ENCODE data around the gene RHD. TPM values are rescaled to one million over a fixed set of nuclear protein-coding genes. Genes with fewer than 3 reads are reported as not detected.
"Not testable (repeated sequence)": the region's sequence is repeated elsewhere in the genome, so short reads cannot be mapped to it uniquely, and the experiment has no call there.

Gene RHD
- total and polyA plus RNA-seq, 5 experiments from 2014 or later = 0.11 to 0.12 TPM; not detected in 3

DNA sequence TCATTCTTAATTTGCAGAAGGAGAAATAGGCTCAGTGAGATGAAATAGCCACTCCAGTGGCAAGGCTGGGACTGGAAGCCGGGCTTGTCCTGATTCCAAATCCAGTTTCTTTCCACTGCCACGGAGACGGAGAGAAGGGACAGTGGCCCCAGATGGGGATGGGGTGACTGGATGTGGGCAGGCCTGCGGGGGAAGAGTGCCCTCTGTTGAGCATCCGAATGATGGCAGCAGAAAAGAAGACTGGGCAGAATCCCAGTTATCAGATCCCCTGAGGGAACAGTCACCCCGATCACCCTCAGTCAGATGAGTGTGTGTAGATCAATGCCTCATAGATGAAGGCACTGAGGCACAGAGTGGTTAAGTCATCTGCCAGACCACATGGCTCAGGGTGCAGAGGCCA is 17.7 kb downstream of the RHD start:
- peak; percentile 63 to 76 for ATAC-seq
- peak in 3 of 10 donors; percentile 5 to 12 (median 10) for DNase-seq
- H3K4me3 Mint-ChIP-seq, POLR2A ChIA-PET, H3K36me3 Mint-ChIP-seq, H3K4me1 Mint-ChIP-seq, H3K27me3 Mint-ChIP-seq, H3K9me3 Mint-ChIP-seq, H3K27ac Mint-ChIP-seq: not testable (repeated sequence)

DNA sequence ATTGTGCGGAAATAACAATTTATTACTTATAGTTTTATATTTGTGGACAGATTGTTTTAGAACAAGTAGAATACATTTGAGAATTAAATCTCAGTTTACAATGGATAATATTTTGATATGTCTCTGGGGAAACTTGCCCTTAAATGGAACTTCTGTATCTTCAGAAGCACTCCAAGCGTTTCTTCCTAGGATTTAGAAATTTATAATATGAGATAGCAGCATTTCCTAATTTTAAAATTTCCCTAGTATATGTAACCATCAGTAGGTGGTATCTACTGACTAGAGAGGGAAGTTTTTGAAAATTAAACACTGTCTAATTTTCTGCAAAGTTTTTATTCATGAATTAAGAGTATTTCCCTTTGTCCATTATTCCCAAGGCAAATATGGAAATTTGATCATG is 21.1 kb downstream of the RHD start:
- H3K27me3 Mint-ChIP-seq, DNase-seq: not testable (repeated sequence)

DNA sequence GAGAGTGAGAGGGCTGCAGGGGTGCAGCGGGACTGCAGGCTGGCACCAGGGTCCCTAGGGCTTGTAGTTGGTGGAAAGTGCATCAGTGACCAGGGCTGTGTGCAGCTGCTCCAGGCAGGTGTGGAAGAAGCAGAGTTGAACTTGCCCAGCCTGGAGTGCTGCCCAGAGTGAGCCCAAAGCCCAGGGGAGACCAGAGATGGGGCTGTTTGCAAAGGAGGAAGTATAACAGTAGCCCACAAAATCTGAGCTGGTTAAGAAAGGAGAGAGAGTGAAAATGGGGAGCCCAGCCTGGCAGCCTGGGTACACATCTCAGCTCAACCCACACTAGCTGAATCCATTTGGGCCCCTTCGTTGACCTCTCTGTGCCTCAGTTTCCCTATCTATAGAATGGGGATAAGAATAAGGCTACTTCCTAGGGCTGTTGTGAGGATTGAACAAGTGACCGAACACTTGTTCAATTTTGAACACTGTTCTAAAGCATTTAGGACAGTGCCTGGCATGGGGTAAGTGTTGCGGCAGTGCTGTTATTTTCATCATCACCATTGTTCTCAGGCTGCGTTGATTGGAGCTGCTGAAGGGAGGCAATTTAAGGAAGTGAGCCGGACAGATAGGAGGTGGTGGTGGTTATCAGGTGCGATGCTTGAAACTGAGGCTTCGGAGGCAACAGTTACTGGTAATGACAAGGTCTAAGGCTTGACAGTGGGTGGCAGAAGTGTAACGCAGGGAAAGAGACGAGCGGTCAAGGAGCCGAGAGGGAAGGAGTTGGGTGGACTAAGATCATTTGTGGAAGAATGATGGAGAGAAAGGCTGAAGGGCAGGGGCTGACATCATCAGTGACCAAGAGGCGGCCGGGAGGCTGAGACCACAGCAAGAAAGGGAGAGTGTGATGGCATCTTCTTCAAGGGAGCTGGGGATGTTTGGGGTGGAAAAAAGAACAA is 22.8 kb downstream of the RHD start:
- H3K4me1 Mint-ChIP-seq, H3K27ac Mint-ChIP-seq, ATAC-seq, DNase-seq, H3K4me3 Mint-ChIP-seq, H3K9me3 Mint-ChIP-seq, H3K36me3 Mint-ChIP-seq, POLR2A ChIA-PET, H3K27me3 Mint-ChIP-seq: not testable (repeated sequence)

More for the DNA sequence above, 21.1 kb downstream of the RHD start:
- H3K36me3 Mint-ChIP-seq, H3K27ac Mint-ChIP-seq, H3K4me1 Mint-ChIP-seq, ATAC-seq, POLR2A ChIA-PET, H3K9me3 Mint-ChIP-seq, H3K4me3 Mint-ChIP-seq: not testable (repeated sequence)

DNA sequence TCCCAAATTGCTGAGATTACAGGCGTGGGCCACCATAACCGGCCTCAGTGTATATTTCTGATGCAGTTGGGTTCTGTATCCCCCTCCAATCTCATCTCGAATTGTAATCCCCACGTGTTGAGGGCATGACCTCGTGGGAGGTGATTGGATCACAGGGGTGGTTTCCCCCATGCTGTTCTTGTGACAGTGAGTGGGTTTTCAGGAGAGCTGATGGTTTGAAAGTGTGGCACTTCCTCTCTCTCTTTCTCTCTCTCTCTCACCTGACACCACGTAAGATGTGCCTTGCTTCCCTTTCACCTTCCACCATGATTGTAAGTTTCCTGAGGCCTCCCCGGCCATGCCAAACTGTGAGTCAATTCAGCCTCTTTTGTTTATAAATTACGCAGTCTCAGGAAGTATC is 24.2 kb downstream of the RHD start:
- H3K27me3 Mint-ChIP-seq, DNase-seq, H3K4me1 Mint-ChIP-seq, H3K4me3 Mint-ChIP-seq, H3K36me3 Mint-ChIP-seq, H3K9me3 Mint-ChIP-seq, ATAC-seq, POLR2A ChIA-PET, H3K27ac Mint-ChIP-seq: not testable (repeated sequence)

DNA sequence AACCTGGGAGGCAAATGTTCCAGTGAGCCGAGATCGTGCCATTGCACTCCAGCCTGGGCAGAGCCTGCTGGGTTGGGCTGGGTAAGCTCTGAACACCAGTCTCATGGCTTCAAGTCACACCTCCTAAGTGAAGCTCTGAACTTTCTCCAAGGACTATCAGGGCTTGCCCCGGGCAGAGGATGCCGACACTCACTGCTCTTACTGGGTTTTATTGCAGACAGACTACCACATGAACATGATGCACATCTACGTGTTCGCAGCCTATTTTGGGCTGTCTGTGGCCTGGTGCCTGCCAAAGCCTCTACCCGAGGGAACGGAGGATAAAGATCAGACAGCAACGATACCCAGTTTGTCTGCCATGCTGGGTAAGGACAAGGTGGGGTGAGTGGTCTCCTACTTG is 28.4 kb downstream of the RHD start:
- DNase-seq, H3K9me3 Mint-ChIP-seq, POLR2A ChIA-PET, ATAC-seq, H3K27me3 Mint-ChIP-seq, H3K27ac Mint-ChIP-seq, H3K4me1 Mint-ChIP-seq, H3K4me3 Mint-ChIP-seq: not testable (repeated sequence)
- peaks cover 0 to 12% (median 2%) of the 10 kb centered on the region in 3 donors for H3K36me3 Mint-ChIP-seq

DNA sequence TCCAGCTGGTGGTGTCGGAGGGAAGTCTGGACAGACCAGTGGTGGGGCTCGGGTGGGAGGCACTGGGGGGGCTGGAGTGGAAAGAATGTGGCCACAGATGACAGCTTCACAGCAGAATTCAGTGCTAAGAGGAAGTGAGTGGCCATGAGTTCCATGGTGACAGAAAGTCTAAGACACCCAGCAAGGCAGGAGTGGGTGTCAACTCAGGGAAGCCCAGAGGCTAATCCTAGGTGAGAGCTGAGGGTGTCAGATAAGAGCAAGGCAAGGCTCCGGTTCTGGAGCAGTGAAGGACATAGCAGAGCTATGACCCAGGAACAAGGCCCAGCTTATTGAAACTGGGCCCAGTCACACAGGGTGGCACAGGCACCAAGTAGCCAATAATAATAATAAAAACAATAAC is 30.0 kb downstream of the RHD start:
- POLR2A ChIA-PET, DNase-seq, H3K27me3 Mint-ChIP-seq, H3K4me3 Mint-ChIP-seq, ATAC-seq, H3K4me1 Mint-ChIP-seq, H3K9me3 Mint-ChIP-seq: not testable (repeated sequence)
- Mint-ChIP-seq H3K36me3 (peaks cover 0 to 19% (median 2%) of the 10 kb centered on the region in 3 donors), H3K27ac (peak overlapping the region in 2 of 10 donors; percentile 24 to 74)

DNA sequence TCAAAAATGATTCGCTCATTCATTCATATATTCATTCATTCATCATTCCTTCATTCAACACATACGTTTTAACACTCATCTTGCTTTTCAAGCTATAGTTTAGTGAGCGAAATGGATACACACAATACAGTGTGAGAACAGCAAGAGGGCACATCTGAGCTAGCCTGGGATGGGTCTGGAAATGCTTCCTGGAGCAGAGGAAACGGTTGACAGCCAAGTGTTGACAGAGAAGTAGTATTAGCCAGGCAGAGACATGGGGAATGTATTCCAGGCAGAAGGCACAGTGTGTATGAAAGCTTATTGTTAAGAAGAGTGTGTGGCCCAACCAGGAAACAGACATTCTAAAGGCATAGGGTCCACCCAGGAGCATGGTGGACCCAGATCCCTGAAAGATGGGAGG is 32.6 kb downstream of the RHD start:
- ATAC-seq, H3K9me3 Mint-ChIP-seq, H3K4me1 Mint-ChIP-seq, DNase-seq, H3K27me3 Mint-ChIP-seq, H3K4me3 Mint-ChIP-seq, POLR2A ChIA-PET: not testable (repeated sequence)
- Mint-ChIP-seq H3K36me3 (peaks cover 0 to 19% (median 4%) of the 10 kb centered on the region in 3 donors), H3K27ac (peak overlapping the region in 1 of 10 donors; percentile 39)

DNA sequence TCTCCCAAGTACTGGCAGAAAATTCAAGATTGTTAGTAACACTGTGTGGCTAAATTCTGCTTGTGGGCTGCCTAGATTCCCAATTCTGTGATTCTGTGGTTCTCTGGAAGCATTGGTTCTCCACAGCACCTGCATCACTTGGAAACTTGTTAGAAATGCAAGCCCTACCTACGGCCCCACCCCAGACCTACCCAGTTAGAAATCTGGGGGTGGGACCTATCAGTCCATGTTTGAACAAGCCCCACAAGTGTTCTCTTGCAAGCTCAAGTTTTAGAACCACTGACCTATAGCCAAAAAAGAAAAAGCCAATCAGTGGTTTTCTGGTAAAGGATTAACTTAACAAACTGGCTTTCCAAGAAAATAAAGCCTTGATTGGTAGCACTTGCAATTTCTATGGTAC is 35.9 kb downstream of the RHD start:
- peaks cover 0 to 28% (median 11%) of the 10 kb centered on the region in 3 donors for H3K36me3 Mint-ChIP-seq
- H3K4me1 Mint-ChIP-seq, POLR2A ChIA-PET, H3K4me3 Mint-ChIP-seq, DNase-seq, H3K27me3 Mint-ChIP-seq, H3K27ac Mint-ChIP-seq, ATAC-seq, H3K9me3 Mint-ChIP-seq: not testable (repeated sequence)

DNA sequence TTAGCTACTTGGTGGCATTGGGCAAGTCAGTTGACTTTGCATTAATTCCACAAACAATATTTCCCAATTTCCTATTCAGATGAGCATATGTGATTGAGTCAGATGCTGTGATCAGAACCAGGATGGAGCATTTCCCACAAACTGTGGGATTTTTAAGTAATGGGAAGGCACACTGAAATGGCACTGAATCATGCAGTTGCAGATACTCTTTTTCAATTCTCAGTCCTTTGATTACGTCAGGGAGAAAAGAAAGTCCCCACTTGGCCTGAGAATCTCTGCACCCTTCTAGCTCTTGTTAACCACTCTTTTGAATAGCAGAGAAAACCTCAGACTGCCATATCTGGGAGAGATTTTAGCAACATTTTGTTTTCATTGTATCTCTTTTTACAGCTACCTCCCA is 36.8 kb downstream of the RHD start:
- ATAC-seq, POLR2A ChIA-PET, DNase-seq, H3K4me3 Mint-ChIP-seq, H3K27ac Mint-ChIP-seq, H3K9me3 Mint-ChIP-seq, H3K27me3 Mint-ChIP-seq, H3K4me1 Mint-ChIP-seq: not testable (repeated sequence)
- H3K36me3 Mint-ChIP-seq = peaks cover 7 to 35% (median 20%) of the 10 kb centered on the region in 3 donors

DNA sequence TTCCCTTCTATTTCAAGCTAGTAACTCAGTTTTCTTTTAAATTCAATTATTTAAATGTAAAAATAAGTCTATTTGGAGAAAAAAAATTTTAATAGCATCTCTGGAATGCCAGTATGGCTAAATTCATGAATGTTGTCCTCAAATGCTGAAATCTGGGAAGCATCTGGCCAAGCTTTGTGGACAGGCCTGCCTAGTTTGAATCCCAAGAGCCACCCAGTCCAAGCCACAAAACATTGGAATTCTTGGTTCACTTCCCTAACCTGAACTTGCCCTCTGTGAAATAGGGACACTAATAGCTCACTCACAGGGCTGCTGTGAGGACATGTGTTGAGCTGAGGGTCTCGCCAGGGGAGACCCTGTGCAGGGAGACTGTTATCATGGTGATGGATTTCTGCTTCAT is 37.2 kb downstream of the RHD start:
- H3K27ac Mint-ChIP-seq, H3K27me3 Mint-ChIP-seq, H3K4me1 Mint-ChIP-seq, DNase-seq, ATAC-seq, POLR2A ChIA-PET, H3K4me3 Mint-ChIP-seq: not testable (repeated sequence)
- H3K36me3 Mint-ChIP-seq = peaks cover 7 to 39% (median 24%) of the 10 kb centered on the region in 3 donors
- peaks cover 0 to 14% (median 3%) of the 10 kb centered on the region in 9 donors for H3K9me3 Mint-ChIP-seq

DNA sequence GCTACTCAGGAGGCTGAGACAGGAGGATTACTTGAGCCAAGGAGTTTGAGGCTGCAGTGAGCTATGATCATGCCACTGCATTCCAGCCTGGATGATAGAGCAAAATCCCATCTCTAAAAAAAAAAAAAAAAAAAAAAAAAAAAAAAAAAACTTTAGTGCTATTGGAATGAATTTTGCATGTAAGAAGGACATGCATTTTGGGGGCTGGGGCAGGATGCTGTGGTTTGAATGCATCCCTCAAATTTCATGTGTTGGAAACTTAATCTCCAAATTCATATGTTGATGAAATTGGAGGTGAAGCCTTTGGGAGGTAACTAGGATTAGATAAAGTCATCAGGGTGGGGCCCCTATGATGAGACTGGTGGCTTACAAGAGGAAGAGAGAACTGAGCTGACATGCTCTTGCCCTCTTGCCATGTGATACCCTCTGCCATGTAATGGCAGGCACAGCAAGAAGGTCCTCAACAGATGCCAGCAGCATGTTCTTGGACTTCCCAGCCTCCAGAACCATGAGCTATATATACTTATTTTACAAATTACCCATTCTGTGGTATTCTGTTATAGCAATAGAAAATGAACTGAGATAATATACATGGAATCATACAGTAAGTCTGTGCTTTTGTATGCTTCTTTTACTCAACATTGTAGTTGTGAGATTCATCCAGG is 40.6 kb downstream of the RHD start:
- H3K4me1 Mint-ChIP-seq, H3K4me3 Mint-ChIP-seq, ATAC-seq, DNase-seq, POLR2A ChIA-PET, H3K27me3 Mint-ChIP-seq: not testable (repeated sequence)
- Mint-ChIP-seq H3K36me3 (peaks cover 7 to 43% (median 33%) of the 10 kb centered on the region in 3 donors), H3K27ac (peak overlapping the region in 3 of 10 donors; percentile 34 to 69 (median 37)), H3K9me3 (peaks cover 0 to 14% (median 3%) of the 10 kb centered on the region in 9 donors)

DNA sequence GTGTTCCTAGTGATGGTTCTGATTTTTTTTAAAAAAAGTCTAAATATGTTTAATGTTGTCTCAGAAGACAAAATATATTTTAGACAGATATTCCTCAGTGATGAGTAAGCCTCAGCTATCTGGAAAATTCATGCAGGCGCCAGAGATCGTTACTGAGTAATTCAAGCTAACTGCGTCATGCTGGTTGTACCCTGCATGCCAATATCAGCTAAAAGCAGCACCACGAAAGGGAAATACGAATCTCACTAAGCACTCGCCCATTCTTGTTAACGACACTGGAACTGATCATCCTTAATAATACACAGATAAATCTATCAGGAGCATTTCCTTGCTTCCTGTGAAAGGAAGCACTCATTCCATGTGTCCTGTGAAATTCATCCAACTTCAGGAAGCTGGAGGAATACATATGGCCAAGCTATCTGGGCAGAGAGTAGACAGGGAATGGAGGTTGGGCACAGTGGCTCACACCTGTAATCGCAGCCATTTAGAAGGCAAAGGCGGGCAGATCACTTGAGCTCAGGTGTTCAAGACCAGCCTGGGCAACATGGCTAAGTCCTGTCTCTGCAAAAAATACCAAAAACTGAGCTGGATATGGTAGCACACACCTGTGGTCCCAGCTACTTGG is 48.1 kb downstream of the RHD start:
- Mint-ChIP-seq H3K27ac (peak overlapping the region in 3 of 10 donors; percentile 6 to 53 (median 39)), H3K36me3 (peaks cover 0 to 34% (median 8%) of the 10 kb centered on the region in 3 donors)
- H3K9me3 Mint-ChIP-seq, ATAC-seq, H3K27me3 Mint-ChIP-seq, DNase-seq, H3K4me1 Mint-ChIP-seq, H3K4me3 Mint-ChIP-seq: not testable (repeated sequence)
- POLR2A ChIA-PET = interaction anchor here (0.6 kb wide), 2 partner anchors 11 to 1303 kb away, joined by 5 to 6 read pairs; no protein-coding TSS in a partner anchor

DNA sequence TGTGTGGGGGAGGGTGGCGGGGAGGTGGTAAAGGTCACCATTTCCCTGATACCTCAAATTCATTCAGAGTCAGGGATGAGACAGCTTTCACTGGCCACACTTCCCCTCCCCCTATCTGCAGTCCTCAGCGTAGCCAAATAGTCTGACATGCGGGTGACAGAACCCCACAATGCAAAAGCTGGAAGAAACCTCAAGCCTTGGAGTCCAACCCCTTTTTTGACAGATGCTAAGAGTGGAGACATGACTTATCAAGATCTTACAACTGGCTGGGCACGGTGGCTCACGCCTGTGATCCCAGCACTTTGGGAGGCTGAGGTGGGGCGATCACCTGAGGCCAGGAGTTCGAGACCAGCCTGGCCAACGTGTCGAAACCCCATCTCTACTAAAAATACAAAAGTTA is 49.8 kb downstream of the RHD start:
- peaks cover 0 to 26% (median 4%) of the 10 kb centered on the region in 3 donors for H3K36me3 Mint-ChIP-seq
- ATAC-seq, H3K4me3 Mint-ChIP-seq, POLR2A ChIA-PET, H3K27me3 Mint-ChIP-seq, DNase-seq, H3K4me1 Mint-ChIP-seq, H3K9me3 Mint-ChIP-seq: not testable (repeated sequence)
- H3K27ac Mint-ChIP-seq = peak overlapping the region in 1 of 10 donors; percentile 40
